ENCODE results near the gene DNAH17.
A peak's percentile ranks its signal among the peaks of the same experiment; 100 is the strongest.

The DNAH17 gene

DNA sequence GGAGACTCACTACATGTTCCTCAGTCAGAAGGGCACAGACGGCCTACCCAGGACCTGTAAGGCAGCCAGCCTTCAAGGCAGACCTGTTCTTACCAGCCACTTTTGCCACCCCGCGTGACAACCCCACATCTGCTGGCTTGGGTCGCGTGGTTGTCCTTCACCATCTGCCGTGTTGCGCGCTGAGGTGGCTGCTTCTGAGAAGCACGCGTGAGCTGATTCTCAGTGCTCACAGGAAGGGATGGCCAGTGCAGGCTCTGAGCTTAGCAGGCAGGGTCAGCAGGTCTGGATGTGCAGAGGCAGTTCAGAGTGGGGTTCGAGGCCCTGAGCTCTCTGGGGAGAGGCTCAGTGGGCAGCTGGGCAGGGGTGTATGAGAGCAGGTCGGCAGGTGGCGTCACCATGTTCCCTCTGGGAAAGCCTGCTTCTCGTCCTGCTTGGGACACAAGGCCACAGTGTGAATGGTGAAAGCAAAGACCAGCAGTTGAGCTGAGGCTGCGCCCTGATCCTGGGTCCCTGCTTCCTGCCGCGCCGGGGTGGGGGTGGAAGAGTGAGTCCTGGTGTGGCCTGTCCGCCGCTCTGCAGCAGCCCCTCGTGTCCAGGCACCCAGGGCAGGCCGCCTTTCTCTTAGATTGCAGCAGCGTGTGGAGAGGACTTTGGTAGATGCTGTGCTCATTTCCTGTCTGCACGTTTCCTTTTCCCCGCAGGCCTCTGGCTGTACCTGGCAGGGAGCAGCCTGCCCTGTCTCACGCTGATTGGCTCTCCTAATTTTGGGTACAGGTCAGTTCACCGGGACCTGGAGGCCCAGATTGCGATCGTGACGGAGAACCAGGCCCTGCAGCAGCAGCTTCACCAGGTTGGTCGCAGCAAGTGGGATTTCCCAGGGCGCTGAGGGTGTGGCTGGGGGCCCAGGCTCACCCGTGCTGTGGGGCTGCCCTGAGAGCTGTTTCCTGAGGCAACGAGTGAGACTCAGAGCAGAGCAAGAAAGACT, 162.7 kb downstream of the DNAH17 start:
- Mint-ChIP-seq H3K9me3 (no peaks in the 10 kb centered on the region), H3K4me3 (peak overlapping the region; percentile 87)

DNA sequence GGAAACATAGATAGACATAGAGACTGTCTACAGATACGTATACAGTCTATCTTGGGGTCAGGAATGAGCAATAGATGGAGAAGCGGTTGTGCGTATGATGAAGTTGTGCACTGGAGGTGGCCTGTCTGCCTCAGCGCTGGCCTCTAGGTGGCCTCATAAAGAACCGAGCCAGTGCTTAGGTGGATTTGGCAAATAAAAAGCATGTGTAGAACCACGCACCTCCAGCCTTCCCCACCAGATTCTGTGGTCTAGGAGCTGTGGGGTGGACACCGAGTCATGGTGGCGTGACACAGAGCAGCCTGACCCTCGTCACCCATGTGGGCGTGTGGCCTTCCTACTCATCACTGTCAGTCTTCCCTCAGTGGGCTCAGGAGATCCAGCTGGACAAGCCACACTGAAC, 164.8 kb downstream of the DNAH17 start:
- Mint-ChIP-seq H3K36me3 (ENCODE audit: low read depth) (peaks cover 50% of the 10 kb centered on the region), H3K4me1 (ENCODE audit: low read depth) (peaks cover 87% of the 10 kb centered on the region), H3K9me3 (no peaks in the 10 kb centered on the region), H3K4me3 (peak overlapping the region; percentile 87), H3K27me3 (ENCODE audit: low read depth) (no peaks in the 10 kb centered on the region), H3K27ac (peak overlapping the region; percentile 98)

More for the DNA sequence above, 162.7 kb downstream of the DNAH17 start:
- peak overlapping the region; percentile 98 for H3K27ac Mint-ChIP-seq
- H3K36me3 Mint-ChIP-seq (ENCODE audit: low read depth), result peaks cover 49% of the 10 kb centered on the region
- peaks cover 76% of the 10 kb centered on the region for H3K4me1 Mint-ChIP-seq (ENCODE audit: low read depth)
- no peaks in the 10 kb centered on the region for H3K27me3 Mint-ChIP-seq (ENCODE audit: low read depth)

DNA sequence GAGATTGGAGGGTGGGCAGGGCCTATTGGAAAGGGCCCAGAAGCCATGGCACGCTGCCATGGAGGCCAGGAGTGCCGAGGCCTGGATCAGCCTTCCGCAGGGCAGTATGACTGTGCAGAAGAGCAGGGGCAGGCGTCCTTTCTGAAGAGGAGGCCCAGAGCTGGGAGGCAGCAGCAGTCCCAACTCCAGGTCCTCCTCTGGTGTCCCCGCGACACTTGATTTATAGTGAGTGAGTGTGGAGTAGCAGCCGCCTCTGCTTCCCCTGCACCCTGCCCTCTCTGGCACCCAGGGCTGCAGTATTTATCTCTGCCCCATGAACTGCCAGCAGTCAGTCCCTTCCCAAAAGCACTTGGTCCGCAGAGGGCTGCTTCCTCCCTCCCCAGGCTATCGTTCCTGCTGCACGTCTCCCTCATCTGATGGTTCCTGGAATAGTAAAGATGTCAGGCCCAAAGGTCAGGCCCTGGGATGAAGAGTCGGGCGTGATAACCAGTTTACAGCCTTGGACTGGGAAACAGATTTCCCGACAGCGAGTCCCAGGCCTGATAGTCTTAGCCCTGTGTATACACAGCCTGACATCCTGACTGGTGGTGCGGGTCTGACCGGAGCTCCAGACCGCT, 165.8 kb downstream of the DNAH17 start:
- Mint-ChIP-seq H3K4me1 (ENCODE audit: low read depth) (peaks cover 86% of the 10 kb centered on the region), H3K36me3 (ENCODE audit: low read depth) (peaks cover 43% of the 10 kb centered on the region), H3K27ac (peak overlapping the region; percentile 98), H3K9me3 (no peaks in the 10 kb centered on the region), H3K4me3 (no peak overlapping the region), H3K27me3 (ENCODE audit: low read depth) (no peaks in the 10 kb centered on the region)

DNA sequence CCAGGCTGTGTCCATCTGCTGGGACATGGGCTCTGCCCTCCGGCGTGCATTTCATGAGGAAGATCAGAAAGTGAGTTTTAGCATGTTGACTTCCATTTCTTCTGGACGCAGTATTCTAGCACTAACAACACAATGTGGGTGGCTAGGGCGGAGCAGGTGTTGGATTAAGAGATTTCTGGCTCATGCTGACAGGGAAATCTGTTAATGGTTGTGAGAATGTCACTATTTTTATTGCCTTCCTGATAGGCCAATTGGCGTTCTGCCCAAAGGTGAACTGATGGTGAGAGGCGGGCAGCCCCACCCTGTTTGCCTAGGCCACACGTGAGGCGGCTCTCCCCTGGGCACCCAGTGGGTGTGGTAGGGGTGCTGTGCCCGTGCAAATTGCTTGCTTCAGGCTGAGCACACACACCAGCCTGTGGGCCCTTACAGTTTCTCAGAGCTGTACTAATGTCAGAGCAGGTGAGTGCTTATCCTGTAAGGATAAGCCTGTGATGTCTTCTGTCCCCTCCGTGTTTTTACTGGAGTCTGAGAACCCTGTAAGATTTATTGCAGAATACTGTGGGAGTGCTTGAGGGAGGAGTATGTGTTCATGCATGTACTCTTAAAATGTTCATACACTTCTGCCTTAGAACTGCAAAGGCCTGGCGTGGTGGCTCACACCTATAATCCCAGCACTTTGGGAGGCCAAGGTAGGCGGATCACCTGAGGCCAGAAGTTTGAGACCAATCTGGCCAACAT, 167.8 kb downstream of the DNAH17 start:
- peaks cover 38% of the 10 kb centered on the region for H3K36me3 Mint-ChIP-seq (ENCODE audit: low read depth)
- peak overlapping the region; percentile 79 for H3K27ac Mint-ChIP-seq
- peak overlapping the region; percentile 38 for H3K4me3 Mint-ChIP-seq
- H3K9me3 Mint-ChIP-seq, result no peaks in the 10 kb centered on the region
- H3K4me1 Mint-ChIP-seq (ENCODE audit: low read depth), result peaks cover 77% of the 10 kb centered on the region
- no peaks in the 10 kb centered on the region for H3K27me3 Mint-ChIP-seq (ENCODE audit: low read depth)

DNA sequence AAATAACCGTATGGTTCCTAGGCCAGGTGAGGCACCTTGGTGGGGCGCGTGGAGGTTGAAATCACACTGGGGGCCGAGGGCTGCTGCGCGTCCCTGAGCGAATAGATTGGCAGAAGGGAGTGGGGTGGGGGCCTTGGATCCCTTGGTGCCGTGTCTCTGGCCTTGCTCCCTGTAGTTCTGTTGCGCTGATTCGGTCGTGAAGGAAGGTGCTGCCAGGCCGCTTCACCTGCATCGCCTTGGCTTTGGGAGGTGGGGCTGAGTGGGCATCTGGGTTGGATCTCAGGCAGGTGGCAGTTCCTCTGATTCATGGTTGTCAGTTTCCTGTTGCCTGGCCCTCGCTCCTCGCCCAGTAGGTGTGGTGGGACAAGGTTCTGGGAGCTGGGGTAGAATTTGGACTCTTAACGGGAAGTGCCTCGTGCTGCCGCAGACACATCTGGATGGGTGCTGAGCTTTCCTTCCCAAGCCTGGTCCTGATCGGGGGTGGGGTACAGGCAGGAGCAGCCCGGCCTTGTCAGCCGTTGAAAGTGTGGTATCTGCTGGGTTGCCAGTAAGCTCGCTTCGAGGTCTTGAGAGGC, 168.6 kb downstream of the DNAH17 start:
- Mint-ChIP-seq H3K4me3 (peak overlapping the region; percentile 38), H3K27ac (peak overlapping the region; percentile 79), H3K27me3 (ENCODE audit: low read depth) (no peaks in the 10 kb centered on the region), H3K36me3 (ENCODE audit: low read depth) (peaks cover 45% of the 10 kb centered on the region), H3K9me3 (no peaks in the 10 kb centered on the region), H3K4me1 (ENCODE audit: low read depth) (peaks cover 70% of the 10 kb centered on the region)

DNA sequence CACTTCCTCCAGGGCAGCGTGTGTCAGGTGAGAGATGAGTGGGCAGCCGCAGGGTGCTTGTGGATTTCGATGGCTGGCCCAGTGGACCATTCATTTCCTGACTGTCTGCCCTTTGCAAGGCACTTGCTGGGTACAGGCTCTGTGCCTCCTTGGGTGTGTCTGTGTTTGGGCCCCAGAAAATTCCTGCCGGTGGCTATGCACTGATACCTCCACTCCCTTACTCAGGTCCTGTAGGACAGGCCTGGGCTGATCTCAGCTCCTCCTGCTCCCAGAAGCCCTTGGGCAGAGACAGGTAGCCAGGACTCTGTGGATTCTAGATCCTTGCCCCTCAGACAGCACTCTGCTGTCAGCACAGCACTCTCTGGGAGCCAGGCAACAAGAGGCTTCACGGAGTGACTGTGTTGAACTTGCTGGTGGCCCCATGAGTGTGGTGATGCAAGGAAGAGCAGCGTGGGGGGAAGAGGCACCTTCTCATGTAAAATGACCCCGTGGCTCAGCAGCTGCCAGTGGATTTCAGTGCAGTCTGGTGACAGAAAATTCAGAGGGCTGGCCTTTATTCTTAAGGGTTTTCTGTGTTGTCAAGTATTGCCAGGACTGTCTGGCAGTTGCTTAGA, 169.7 kb downstream of the DNAH17 start:
- H3K4me3 Mint-ChIP-seq, result no peak overlapping the region
- H3K9me3 Mint-ChIP-seq, result no peaks in the 10 kb centered on the region
- peak overlapping the region; percentile 92 for H3K27ac Mint-ChIP-seq
- H3K4me1 Mint-ChIP-seq (ENCODE audit: low read depth), result peaks cover 60% of the 10 kb centered on the region
- no peaks in the 10 kb centered on the region for H3K27me3 Mint-ChIP-seq (ENCODE audit: low read depth)
- peaks cover 48% of the 10 kb centered on the region for H3K36me3 Mint-ChIP-seq (ENCODE audit: low read depth)

DNA sequence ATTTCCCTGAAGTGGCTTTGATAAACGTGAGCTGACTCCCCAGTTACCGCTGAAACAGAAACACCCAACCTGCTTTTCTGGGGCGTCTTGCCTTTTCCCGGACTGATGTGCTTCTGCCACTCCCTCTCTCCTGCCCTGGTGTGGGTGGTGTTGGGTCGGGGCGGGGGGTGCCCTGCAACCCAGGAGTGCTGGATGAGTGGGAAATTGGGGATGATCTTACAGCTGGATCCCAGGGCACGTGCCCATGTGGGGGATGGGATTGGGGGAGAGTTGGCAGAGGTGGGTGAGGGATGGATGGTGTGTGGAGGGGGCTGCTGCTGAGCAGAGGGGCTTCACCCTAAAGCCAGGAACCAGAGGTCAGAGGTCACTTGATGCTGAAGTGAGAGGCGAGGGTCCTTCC, 170.3 kb downstream of the DNAH17 start:
- Mint-ChIP-seq H3K27me3 (ENCODE audit: low read depth) (no peaks in the 10 kb centered on the region), H3K4me3 (peak overlapping the region; percentile 61), H3K36me3 (ENCODE audit: low read depth) (peaks cover 46% of the 10 kb centered on the region), H3K9me3 (no peaks in the 10 kb centered on the region), H3K4me1 (ENCODE audit: low read depth) (peaks cover 54% of the 10 kb centered on the region), H3K27ac (peak overlapping the region; percentile 92)

DNA sequence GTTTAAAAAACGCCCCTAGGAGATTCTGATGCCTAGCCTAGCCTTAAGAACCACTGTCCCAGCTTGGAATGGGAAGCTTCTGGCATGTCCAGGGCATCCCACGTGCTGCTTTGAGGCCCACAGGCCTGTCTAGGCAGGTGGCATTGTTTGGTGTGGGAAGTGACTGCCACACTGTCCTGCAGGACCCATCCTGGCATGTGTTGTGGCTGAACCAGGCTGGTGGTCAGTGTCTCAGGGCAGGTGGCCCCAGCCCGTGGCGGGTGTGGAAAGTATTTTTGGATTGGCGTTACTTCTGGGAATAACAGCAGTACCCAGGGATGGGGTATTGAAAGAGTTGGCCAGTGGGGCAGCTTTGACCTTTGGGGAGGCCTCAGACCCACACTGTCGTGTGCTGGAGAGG, 170.8 kb downstream of the DNAH17 start:
- Mint-ChIP-seq H3K9me3 (no peaks in the 10 kb centered on the region), H3K36me3 (ENCODE audit: low read depth) (peaks cover 52% of the 10 kb centered on the region), H3K27ac (peak overlapping the region; percentile 92), H3K4me1 (ENCODE audit: low read depth) (peaks cover 50% of the 10 kb centered on the region), H3K4me3 (no peak overlapping the region), H3K27me3 (ENCODE audit: low read depth) (no peaks in the 10 kb centered on the region)

DNA sequence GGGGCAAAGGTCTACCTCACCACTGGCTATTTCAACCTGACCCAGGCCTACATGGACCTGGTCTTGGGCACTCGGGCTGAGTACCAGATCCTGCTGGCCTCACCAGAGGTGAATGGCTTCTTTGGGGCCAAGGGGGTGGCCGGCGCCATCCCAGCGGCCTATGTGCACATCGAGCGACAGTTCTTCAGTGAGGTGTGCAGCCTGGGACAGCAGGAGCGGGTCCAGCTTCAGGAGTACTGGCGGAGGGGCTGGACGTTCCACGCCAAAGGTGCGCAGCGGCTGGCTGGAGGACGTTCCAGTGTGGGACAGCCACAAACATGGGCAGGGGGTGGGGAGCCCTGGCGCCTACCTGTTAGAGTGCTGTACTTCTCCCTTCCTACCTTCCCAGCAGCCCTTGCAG, 173.4 kb downstream of the DNAH17 start:
- Mint-ChIP-seq H3K27me3 (ENCODE audit: low read depth) (no peaks in the 10 kb centered on the region), H3K36me3 (ENCODE audit: low read depth) (peaks cover 59% of the 10 kb centered on the region), H3K9me3 (no peaks in the 10 kb centered on the region), H3K4me1 (ENCODE audit: low read depth) (peaks cover 33% of the 10 kb centered on the region), H3K27ac (no peak overlapping the region), H3K4me3 (no peak overlapping the region)

DNA sequence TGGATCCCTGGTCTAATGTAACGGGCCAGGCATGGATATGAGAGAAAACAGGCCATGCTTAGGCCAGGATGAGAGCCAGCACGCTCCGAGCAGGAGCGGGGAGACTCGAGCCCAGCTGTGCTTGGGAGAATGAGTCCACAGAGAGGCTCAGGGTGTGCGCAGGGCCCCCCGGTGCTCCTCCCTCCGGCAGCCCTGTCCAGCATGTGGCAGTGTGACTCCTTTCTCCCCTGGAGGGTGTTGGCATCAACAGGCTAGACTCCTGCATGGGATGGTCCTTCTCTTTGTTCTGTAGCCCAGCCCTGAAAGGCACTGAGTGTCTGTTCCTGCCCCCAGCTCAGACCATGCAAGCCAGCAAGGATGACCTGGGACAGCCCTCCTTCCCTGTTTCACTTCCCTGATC, 175.3 kb downstream of the DNAH17 start:
- H3K4me3 Mint-ChIP-seq, result no peak overlapping the region
- peaks cover 70% of the 10 kb centered on the region for H3K36me3 Mint-ChIP-seq (ENCODE audit: low read depth)
- H3K4me1 Mint-ChIP-seq (ENCODE audit: low read depth), result peaks cover 16% of the 10 kb centered on the region
- H3K27me3 Mint-ChIP-seq (ENCODE audit: low read depth), result no peaks in the 10 kb centered on the region
- H3K9me3 Mint-ChIP-seq, result no peaks in the 10 kb centered on the region
- H3K27ac Mint-ChIP-seq, result no peak overlapping the region

DNA sequence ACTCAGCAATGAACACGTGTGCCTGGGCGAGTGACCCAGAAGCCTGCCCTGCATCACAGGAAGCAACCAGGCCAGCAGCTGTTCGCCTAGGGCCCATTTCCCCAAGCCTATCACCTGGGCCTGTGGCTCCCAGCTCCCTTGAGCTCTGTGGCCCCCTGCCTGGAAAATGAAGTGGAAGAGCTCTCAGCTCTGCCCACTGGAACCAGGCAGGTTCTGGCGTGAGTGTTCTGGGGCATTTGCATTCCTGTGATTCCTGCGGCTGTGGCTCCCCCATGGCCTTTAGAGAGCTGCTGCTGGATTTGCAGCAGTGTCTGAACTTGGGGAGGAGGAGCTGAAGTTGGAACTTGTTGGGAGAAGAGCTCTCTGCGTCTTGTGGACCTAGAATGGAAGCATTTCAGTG, 175.9 kb downstream of the DNAH17 start:
- no peaks in the 10 kb centered on the region for H3K9me3 Mint-ChIP-seq
- peaks cover 11% of the 10 kb centered on the region for H3K4me1 Mint-ChIP-seq (ENCODE audit: low read depth)
- H3K27ac Mint-ChIP-seq, result no peak overlapping the region
- no peaks in the 10 kb centered on the region for H3K27me3 Mint-ChIP-seq (ENCODE audit: low read depth)
- H3K4me3 Mint-ChIP-seq, result no peak overlapping the region
- peaks cover 72% of the 10 kb centered on the region for H3K36me3 Mint-ChIP-seq (ENCODE audit: low read depth)

DNA sequence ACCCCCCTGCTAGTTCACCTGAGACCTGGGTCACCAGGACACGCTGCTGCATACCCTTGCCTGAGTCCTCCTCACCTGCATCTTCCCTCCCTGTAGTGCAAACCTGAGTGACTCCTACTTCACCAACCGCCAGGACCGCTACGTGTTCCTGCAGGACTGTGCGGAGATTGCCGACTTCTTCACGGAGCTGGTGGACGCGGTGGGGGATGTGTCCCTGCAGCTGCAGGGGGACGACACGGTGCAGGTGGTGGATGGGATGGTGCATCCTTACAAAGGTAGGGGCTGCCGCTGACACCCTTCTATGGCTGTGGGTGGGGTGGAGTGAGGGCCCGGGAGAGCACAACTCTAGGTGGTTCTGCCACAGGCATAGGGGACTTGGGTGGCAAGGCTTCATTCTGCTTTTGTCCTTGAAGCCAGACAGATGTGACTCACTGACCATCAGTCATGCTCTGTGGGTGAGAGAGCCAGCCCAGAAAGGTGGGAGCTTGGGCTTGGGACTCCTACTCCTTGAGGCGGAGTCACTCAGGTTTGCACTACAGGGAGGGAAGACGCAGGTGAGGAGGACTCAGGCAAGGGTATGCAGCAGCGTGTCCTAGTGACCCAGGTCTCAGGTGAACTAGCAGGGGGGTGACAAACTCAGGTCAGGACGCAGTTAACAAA, 176.5 kb downstream of the DNAH17 start:
- no peaks in the 10 kb centered on the region for H3K27me3 Mint-ChIP-seq (ENCODE audit: low read depth)
- no peak overlapping the region for H3K4me3 Mint-ChIP-seq
- no peak overlapping the region for H3K27ac Mint-ChIP-seq
- no peaks in the 10 kb centered on the region for H3K9me3 Mint-ChIP-seq
- H3K36me3 Mint-ChIP-seq (ENCODE audit: low read depth), result peaks cover 73% of the 10 kb centered on the region
- peaks cover 12% of the 10 kb centered on the region for H3K4me1 Mint-ChIP-seq (ENCODE audit: low read depth)

DNA sequence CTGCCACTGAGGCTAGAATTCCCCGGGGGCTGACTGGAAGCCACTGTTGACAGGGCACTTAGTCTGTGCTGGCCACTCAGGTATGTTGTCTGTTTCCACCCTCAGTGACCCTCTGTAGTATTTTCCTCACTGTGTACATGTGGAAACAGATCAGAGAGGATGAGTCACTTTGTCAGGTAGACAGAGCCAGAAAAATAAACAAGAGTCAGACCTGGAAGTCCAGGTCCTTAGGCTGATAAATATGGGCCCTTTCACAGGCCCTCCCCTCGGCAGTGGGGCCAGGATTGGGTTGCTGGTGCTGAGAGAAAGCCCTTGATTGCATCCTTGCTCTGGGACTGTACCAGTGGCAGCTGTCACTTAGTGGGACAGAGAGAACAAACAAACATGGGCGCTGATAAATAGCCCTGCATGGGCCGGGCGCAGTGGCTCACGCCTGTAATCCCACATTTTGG, 177.5 kb downstream of the DNAH17 start:
- Mint-ChIP-seq H3K27ac (no peak overlapping the region), H3K4me3 (no peak overlapping the region), H3K27me3 (ENCODE audit: low read depth) (no peaks in the 10 kb centered on the region), H3K9me3 (no peaks in the 10 kb centered on the region), H3K36me3 (ENCODE audit: low read depth) (peaks cover 71% of the 10 kb centered on the region), H3K4me1 (ENCODE audit: low read depth) (peaks cover 9% of the 10 kb centered on the region)

Data from T-helper 1 cell treated with Interleukin-12 subunit alpha and Interleukin-12 subunit beta and Interleukin-4 antibody, amounts not matched to agents 30 μg/mL and 1 μg/mL, for 36 hours (primary cell).